Myocyte (in vitro differentiated cells): ENCODE results near the gene JPT1. TPM values are rescaled to one million over a fixed set of nuclear protein-coding genes. Genes with fewer than 3 reads are reported as not detected.
"Not testable (repeated sequence)": the region's sequence is repeated elsewhere in the genome, so short reads cannot be mapped to it uniquely, and the experiment has no call there.

Experiments used
- DNase-seq: peaks from one replicate; pipeline ENCODE4 v3.0.0-alpha.2; 2012; ENCODE audit warnings: low read depth
- polyA plus RNA-seq: library from polyadenylated mRNA; unstranded; fragments of >200 nt; gene quantifications from one replicate; pipeline ENCODE4 v1.2.1, GENCODE V29; 2012; ENCODE audit warnings: missing spikeins
- total RNA-seq: library from RNA; depleted of rRNA; stranded (reverse); fragments of >200 nt; gene quantifications from 2 replicates; pipeline ENCODE4 v1.2.3, GENCODE V29; 2014

The JPT1 gene
- total RNA-seq: 469 and 635 TPM in 2 replicates
- 503 TPM for polyA plus RNA-seq

DNA sequence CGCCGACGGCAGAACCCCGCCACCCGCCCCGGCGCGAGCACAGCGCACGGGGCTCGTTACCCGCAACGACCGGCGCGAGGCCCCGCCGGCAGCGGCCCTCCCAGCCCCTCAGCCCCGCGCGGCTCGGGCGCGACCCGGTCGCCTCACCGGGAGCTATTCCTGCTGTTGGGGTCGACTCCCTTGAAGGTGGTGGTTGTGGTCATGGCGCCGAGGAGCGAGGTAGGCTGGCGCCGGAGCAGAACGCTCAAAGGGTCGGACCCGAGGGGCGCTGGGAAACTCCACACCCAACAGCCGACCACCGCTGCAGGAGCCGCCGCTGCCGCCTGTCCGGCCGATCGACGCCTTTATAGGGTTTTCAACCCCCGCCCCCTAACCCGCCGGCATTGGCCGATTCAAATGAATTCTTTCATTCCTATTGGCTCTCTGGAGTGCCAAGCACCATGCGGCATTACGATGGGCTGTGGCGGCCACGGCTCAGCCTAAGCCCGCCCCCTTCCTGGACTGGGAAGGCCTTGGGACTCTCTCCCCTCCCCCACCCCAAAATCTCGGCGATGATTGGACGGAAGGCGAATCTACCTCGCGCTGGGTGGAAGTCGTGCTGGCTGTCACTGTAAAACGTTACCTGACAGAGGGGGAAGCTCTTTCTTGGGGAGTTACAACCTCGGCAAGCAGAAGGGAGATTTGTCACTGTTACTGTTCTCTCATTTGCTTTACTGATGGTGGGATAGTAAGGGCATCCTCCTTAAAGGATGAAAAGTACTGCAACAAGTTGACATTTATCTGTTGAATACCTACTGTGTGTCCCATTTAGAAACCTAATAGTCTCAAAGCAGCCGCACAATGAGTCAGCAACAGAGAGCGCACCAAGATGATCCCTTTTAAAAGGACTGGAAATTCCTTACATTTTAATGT is at the start of gene JPT1:
Gene JPT1, minus strand, starts transcription at position 318 of the 912 bp plus-strand sequence. Its CDS starts 115 bp downstream, at position 203.
- peak; percentile 100 for DNase-seq

DNA sequence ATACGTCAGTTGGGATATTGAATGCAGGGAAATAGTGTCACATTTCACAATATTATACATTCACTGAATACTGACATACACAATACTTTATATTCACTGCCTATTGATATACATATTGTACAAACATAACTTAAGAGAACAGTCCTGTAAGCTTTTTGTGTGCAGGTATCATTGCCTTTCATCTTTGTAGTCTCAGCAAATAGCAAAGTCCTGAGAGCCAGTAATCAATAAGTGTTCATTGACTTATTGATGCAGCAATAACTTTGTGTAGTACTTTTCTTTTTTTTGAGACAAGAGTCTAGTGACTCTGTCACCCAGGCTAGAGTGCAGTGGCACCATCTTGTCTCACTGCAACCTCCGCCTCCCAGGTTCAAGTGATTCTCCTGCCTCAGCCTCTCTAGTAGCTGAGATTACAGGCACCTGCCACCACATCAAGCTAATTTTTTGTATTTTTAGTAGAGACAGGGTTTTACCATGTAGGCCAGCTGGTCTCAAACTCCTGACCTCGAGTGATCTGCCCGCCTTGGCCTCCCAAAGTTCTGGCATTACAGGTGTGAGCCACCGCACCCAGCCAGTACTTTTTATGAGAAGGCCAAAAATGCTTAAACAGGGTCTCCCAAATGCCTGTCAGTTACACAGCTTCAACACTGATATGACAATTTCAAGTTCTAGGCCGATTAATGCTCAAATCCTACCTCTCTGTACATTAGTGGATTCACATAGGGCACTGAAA is 45.7 kb upstream of the JPT1 start:
- DNase-seq: no peak

GRCh38 chr17:75194879-75195278 is 40.6 kb upstream of the JPT1 start:
- DNase-seq: peak; percentile 26

GRCh38 chr17:75191584-75191983 is 37.3 kb upstream of the JPT1 start:
- peak; percentile 13 for DNase-seq

DNA sequence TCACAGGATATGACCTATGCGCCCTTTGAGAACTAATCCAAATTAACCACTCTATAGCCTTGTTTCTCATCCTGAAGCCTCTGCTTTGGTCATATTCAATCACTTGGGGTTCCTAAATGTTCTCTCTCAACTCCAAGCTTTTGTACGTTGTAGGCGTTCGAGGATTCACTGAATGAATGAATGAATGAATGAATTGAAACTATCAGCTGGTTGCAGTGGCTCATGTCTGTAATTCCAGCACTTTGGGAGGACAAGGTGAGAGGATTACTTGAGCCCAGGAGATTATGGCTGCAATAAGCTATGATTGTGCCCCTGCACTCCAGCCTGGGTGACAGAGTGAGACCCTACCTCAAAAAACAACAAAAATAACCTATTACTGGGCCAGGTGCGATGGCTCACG is 34.3 kb upstream of the JPT1 start:
- no peak for DNase-seq

DNA sequence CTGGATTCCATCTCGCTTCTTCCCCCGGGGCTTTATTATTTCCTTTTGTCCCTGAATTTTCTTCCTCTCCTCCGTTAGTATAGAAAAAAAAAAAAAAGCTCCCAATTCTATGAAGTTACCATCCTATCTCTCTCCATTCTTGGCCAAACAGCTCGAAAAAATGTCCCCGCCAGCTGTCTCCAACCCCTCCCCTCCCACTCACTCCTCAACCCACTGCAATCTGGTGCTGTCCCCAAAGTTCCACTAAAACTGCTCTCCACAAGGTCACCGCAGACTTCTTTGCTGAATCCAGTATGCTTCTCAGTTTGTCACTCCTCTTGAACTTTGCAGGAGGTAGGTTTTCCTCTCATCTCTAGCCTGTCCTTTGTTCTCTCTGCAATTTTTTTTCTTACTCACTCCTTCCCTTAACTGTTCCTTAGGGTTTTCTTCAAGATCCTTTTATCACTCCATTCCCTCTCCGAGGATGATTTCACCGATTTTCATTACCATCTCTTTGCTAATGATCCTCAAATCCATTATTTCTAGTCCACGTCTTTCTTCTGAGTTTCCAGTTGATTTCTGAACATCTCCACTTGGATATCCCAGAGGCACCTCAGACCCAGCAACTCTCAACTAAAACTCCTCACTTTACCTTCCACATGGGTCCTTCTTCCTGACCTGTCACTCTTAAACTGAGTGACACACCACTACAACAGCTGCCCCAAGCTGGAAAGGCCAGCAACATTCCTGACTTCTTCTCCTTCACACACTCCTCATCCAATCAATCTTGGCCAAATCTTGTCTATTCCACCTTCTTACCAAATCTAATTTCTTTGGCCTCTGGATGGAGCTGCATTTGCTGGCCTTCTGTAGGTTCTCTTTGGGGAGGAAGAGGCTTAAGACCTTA is 29.9 kb upstream of the JPT1 start:
- no peak for DNase-seq

GRCh38 chr17:75182569-75183436 is 28.5 kb upstream of the JPT1 start, which contains the start of gene SUMO2:
SUMO2 (minus strand) TSS chr17:75182959; CDS start chr17:75182834, 125 bp downstream.
- DNase-seq: peak; percentile 93

DNA sequence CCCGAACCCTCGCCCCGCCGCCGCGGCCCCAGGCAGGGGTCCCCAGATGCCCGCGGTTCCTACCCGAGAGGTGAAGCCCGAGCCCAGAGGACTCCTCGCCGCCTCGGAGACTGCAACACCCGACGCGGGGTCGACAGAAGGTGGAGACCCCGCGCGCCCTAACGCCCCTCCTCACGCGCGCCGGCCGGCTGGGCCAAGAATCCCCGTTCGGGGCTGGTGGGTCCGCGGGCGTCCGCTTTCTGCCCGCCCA is 27.9 kb upstream of the JPT1 start:
- no peak for DNase-seq

DNA sequence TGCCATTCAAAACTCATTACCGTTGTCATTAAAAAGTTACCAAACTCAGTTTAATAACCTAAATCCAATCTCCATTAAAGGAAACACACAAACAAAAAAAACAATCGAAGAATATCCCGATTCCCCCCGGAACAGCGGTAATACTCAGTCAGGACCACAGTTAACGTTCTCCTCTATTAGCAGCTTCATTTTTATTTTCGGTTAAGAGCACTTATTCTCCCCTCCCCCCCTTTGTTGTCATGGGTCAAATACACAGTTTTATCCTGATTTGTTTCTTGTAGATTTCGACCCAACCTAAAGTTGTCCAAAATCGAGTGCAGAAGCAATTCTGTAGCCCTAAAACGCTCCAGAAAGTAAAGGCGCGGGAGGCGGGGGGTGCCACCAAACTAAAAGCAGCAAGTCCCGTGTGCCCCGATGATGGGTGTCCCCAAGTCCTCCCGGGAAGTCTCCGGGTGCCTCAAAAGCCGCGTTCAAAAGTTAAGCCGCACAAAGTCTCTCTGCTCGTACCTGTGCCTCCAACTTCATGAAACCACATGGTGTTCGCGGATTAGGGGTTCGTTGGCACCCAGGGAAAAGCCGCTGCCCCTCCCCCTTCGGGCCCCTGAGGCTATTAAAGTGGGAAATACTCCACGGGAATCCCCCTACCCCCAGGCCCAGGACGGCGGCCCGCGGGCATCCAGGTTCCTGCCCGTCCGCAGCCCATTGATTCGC is 27.5 kb upstream of the JPT1 start:
- DNase-seq: peak; percentile 17

GRCh38 chr17:75181110-75181509 is 26.8 kb upstream of the JPT1 start:
- DNase-seq: no peak

DNA sequence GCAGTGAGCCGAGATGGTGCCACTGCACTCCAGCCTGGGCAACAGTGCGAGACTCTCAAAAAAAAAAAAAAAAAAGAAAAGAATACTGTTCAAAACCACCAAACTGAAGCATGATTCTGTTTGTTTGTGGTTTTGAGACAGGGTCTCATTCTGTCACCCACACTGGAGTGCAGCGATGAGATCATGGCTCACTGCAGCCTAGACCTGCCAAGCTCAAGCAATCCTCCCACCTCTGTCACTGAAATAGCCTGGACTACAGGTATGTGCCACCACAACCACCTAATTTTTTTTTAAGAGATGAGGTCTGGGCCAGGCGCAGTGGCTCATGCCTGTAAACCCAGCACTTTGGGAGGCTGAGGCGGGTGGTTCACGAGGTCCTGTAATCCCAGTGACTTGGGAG is 24.1 kb upstream of the JPT1 start:
- DNase-seq: no peak

DNA sequence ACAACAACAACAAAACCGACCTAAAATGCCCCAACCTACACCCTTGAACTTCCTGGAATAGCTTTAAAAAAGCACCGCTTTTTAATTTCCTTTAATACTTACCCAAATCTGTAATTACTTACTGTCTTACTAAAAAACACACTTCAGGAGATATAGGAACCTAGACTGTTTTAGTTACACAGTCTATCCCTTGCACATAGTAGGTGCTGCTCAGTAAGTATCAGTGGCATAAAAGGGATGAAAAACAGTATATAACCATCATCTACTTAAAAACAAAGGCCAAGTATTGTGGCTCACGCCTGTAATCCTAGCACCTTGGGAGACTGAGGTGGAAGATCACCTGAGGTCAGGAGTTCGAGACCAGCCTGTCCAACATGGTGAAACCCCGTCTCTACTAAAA is 22.3 kb upstream of the JPT1 start:
- DNase-seq: no peak

- no peak for DNase-seq
Measured at GRCh38 chr17:75174996-75175395, 20.7 kb upstream of the JPT1 start.

DNA sequence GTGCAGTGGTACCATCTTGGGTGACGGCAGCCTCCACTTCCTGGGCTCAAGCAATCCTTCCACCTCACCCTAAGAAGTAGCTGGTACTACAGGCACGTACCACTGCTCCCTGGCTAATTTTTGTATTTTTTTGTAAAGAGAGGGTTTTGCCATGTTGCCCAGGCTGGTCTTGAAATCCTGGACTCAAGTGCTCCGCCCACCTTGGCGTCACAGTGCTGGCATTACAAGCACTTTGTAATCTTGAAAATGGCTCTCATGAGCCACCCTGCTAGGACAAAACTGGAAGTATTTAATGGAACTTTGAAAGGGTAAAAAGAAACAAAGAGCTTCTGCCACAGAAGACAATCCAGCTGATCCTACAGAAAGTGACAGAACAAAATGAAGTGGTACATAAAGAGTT is 19.2 kb upstream of the JPT1 start:
- no peak for DNase-seq

DNA sequence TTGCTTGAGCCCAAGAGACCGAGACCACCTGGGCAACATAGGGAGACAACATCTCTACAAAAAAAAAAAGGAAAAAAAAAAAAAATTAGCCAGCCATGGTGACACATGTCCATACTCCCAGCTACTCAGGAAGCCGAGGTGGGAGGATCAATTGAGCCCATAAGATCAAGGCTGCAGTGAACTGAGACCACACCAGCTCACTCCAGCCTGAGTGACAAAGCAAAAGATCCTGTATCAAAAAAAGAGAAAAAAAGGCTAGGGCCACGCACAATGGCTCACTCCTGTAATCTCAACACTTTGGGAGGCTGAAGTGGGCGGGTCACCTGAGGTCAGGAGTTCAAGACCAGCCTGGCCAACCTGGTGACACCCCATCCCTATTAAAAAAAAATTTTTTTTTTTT is 14.7 kb upstream of the JPT1 start:
- DNase-seq: no peak

GRCh38 chr17:75164606-75165005 is 10.3 kb upstream of the JPT1 start:
- not testable (repeated sequence) for DNase-seq

DNA sequence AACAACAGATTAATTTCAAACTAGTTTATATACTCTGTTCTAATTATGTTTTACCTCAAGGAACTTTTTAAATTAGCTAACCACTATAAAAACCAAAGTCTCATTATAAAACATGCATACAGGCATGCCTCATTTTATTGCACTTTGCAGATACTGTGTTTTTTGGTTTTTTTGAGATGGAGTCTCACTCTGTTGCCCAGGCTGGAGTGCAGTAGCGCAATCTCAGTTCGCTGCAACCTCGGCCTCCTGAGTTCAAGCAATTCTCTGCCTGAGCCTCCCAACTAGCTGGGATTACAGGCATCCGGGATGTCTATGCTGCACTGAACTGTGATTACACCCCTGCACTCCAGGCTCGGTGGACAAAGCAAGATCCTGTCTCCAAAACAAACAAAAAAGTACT is 8.8 kb upstream of the JPT1 start:
- no peak for DNase-seq

- DNase-seq: peak; percentile 81
Measured at GRCh38 chr17:75160211-75160610, 5.9 kb upstream of the JPT1 start.

DNA sequence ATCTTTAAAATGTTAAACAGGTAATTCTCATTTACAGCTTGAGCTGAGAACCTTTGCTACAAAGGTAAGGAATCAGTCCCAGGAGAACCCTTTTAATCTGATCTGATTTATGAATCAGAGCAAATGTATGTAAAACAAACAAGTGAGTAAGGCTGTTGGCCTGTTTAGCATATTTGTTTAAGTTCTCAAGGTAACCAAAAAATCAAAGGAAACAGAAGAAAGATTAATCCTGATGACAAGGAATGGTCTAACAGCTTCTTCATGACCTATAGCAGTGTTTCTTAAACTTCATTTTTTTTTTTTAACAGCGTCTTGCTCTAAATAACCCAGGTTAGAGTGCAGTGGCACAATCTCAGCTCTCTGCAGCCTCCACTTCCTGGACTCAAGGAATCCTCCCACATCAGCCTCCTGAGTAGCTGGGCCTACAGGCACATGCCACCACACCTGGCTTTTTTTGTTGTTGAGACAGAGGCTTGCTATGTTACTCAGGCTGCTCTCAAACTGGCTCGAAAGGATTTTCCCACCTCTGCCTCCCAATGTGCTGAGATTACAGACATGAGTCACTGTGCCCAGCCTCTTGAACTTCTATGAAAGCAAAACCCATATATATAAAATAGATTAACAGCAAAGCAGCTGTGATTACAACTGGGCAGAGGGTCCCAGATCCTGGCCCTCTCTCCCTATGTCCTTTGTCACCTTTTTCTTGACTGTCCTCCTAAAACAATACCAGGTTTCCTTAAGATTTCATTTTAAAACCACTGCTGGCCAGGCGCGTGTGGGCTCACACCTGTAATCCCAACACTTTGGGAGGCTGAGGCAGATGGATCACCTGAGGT is 5.1 kb upstream of the JPT1 start:
- DNase-seq: no peak
